Measurements from ENCODE around the gene LRP11. TPM values are rescaled to one million over a fixed set of nuclear protein-coding genes. Genes with fewer than 3 reads are reported as not detected.
A peak's percentile ranks its signal among the peaks of the same experiment; 100 is the strongest.
"Not testable (repeated sequence)": the region's sequence is repeated elsewhere in the genome, so short reads cannot be mapped to it uniquely, and the experiment has no call there.

Gene LRP11
- total and polyA plus RNA-seq, 2 experiments from 2014 or later: 33.6 to 35.4 TPM

DNA sequence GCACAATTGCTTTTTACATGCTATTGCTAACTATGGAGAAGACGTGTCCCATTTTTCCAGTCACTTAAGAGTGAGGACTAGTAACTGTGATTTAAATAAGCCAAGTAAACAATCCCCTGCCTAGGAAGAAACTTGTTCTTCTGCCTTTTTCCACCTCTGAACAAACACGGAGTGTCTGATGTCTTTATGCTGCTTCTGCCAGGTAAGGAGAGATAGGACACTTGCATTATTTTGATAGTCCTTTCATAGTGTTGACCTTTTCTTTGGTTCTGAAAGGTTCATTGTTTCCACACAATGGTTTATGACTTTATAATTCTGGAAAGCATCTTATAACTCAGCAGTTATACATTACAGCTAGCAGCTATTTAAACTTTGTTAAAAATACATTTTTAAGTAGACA, 8.4 kb downstream of the LRP11 start:
- Histone ChIP-seq H3K9me3 (ENCODE audit: low read depth) (no peaks in the 10 kb centered on the region), H3K79me2 (peaks cover 49% of the 10 kb centered on the region), H3K4me1 (ENCODE audit: insufficient read depth) (peaks cover 34% of the 10 kb centered on the region), H4K20me1 (ENCODE audit: insufficient read depth, poor library complexity, severe bottlenecking) (no peaks in the 10 kb centered on the region), H3K4me2 (peak overlapping the region; percentile 58), H2AFZ (no peak overlapping the region), H3K27me3 (no peaks in the 10 kb centered on the region), H3K27ac (peak overlapping the region; percentile 79), H3K9me2 (replicated peaks; ENCODE audit: insufficient read depth) (no peaks in the 10 kb centered on the region), H3K4me3 (no peak overlapping the region), H3K36me3 (replicated peaks; ENCODE audit: insufficient read depth, low read depth) (no peaks in the 10 kb centered on the region)
- TF ChIP-seq EZH2phosphoT487 (IDR thresholded peaks at IDR 0.05; ENCODE audit: low read depth, severe bottlenecking, unreplicated experiment): no peak
- TF ChIP-seq, protein P1, sequence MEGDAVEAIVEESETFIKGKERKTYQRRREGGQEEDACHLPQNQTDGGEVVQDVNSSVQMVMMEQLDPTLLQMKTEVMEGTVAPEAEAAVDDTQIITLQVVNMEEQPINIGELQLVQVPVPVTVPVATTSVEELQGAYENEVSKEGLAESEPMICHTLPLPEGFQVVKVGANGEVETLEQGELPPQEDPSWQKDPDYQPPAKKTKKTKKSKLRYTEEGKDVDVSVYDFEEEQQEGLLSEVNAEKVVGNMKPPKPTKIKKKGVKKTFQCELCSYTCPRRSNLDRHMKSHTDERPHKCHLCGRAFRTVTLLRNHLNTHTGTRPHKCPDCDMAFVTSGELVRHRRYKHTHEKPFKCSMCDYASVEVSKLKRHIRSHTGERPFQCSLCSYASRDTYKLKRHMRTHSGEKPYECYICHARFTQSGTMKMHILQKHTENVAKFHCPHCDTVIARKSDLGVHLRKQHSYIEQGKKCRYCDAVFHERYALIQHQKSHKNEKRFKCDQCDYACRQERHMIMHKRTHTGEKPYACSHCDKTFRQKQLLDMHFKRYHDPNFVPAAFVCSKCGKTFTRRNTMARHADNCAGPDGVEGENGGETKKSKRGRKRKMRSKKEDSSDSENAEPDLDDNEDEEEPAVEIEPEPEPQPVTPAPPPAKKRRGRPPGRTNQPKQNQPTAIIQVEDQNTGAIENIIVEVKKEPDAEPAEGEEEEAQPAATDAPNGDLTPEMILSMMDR (IDR thresholded peaks at IDR 0.05; ENCODE audit: poor library complexity): no peak
- no peak for TF ChIP-seq EZH2 (IDR thresholded peaks at IDR 0.05; ENCODE audit: borderline replicate concordance)
- no peak for DNase-seq (ENCODE audit: low spot score)
- 33% methylated on average over 2 of the region's 2 CpGs for WGBS (ENCODE audit: low lambda C conversion rate, missing lambda C conversion rate)

DNA sequence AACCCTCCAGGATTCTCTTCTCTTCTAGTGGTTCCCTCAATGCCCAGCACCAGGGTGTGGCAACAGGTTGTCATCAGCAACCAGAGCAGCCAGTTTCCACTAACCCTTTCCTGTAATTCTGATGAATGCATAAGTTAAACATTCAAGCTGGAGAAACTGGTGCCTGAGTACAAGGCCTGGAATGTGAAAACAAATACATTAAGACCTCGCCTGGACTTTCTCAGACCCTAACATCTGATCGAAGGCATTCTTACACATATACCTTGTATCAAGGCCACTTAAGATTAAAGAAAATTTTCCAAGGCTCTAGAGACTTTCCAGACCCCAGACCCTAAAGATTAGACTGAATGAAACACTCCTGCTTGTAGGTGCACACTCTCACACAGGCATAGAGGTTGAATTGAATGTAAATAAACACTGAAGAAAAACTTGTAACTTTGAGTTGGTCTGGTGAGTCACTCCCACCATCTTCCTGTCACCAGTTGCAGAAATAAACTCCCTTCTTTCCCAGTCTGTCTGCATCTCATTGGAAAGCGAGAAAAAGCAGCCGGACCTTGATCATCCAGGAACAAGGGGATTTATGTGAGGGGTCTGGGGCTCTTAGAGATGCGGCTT, 9.0 kb downstream of the LRP11 start:
- Histone ChIP-seq H3K9me2 (replicated peaks; ENCODE audit: insufficient read depth) (no peaks in the 10 kb centered on the region), H3K4me1 (ENCODE audit: insufficient read depth) (peaks cover 28% of the 10 kb centered on the region), H3K9me3 (ENCODE audit: low read depth) (no peaks in the 10 kb centered on the region), H3K4me2 (peak overlapping the region; percentile 58), H3K36me3 (replicated peaks; ENCODE audit: insufficient read depth, low read depth) (no peaks in the 10 kb centered on the region), H3K79me2 (peaks cover 43% of the 10 kb centered on the region), H2AFZ (no peak overlapping the region), H4K20me1 (ENCODE audit: insufficient read depth, poor library complexity, severe bottlenecking) (no peaks in the 10 kb centered on the region), H3K4me3 (no peak overlapping the region), H3K27me3 (no peaks in the 10 kb centered on the region), H3K27ac (peak overlapping the region; percentile 79)
- 33% methylated on average over 5 of the region's 5 CpGs for WGBS (ENCODE audit: low lambda C conversion rate, missing lambda C conversion rate)
- DNase-seq (ENCODE audit: low spot score): peak; percentile 70
- TF ChIP-seq EZH2 (IDR thresholded peaks at IDR 0.05; ENCODE audit: borderline replicate concordance) (no peak), EZH2phosphoT487 (IDR thresholded peaks at IDR 0.05; ENCODE audit: low read depth, severe bottlenecking, unreplicated experiment) (no peak)
- TF ChIP-seq, protein P1 (IDR thresholded peaks at IDR 0.05; ENCODE audit: poor library complexity): no peak

GRCh38 chr6:149854532-149854931, 9.6 kb downstream of the LRP11 start:
- H4K20me1 ChIP-seq (ENCODE audit: insufficient read depth, poor library complexity, severe bottlenecking): no peaks in the 10 kb centered on the region
- no peaks in the 10 kb centered on the region for H3K9me3 ChIP-seq (ENCODE audit: low read depth)
- no peak overlapping the region for H2AFZ ChIP-seq
- DNase-seq (ENCODE audit: low spot score): no peak
- peaks cover 38% of the 10 kb centered on the region for H3K79me2 ChIP-seq
- peak overlapping the region; percentile 58 for H3K4me2 ChIP-seq
- H3K4me3 ChIP-seq: no peak overlapping the region
- H3K27ac ChIP-seq: peak overlapping the region; percentile 79
- no peaks in the 10 kb centered on the region for H3K27me3 ChIP-seq
- no peaks in the 10 kb centered on the region for H3K36me3 ChIP-seq (replicated peaks; ENCODE audit: insufficient read depth, low read depth)
- no peak for TF ChIP-seq EZH2phosphoT487 (IDR thresholded peaks at IDR 0.05; ENCODE audit: low read depth, severe bottlenecking, unreplicated experiment)
- no peak for TF ChIP-seq EZH2 (IDR thresholded peaks at IDR 0.05; ENCODE audit: borderline replicate concordance)
- TF ChIP-seq, protein P1 (IDR thresholded peaks at IDR 0.05; ENCODE audit: poor library complexity): no peak
- peaks cover 21% of the 10 kb centered on the region for H3K4me1 ChIP-seq (ENCODE audit: insufficient read depth)
- WGBS (ENCODE audit: low lambda C conversion rate, missing lambda C conversion rate): 73% methylated on average over 6 of the region's 6 CpGs
- no peaks in the 10 kb centered on the region for H3K9me2 ChIP-seq (replicated peaks; ENCODE audit: insufficient read depth)

GRCh38 chr6:149854017-149854416, 10.1 kb downstream of the LRP11 start:
- not testable (repeated sequence) for H3K4me2 ChIP-seq
- H3K27ac ChIP-seq: peak overlapping the region; percentile 79
- WGBS (ENCODE audit: low lambda C conversion rate, missing lambda C conversion rate): 96% methylated on average over 4 of the region's 4 CpGs

More at GRCh38 chr6:149854017-149854416, 10.1 kb downstream of the LRP11 start:
- not testable (repeated sequence) for H3K9me3 ChIP-seq (ENCODE audit: low read depth); H4K20me1 ChIP-seq (ENCODE audit: insufficient read depth, poor library complexity, severe bottlenecking); H3K4me3 ChIP-seq; H3K36me3 ChIP-seq (replicated peaks; ENCODE audit: insufficient read depth, low read depth); H3K9me2 ChIP-seq (replicated peaks; ENCODE audit: insufficient read depth); H3K27me3 ChIP-seq; DNase-seq (ENCODE audit: low spot score); H2AFZ ChIP-seq
- Histone ChIP-seq H3K79me2 (peaks cover 38% of the 10 kb centered on the region), H3K4me1 (ENCODE audit: insufficient read depth) (peaks cover 21% of the 10 kb centered on the region)

Data from hepatocyte (in vitro differentiated cells).